Panc1 (cell line): Measurements from ENCODE around the gene AP1AR. TPM values are rescaled to one million over a fixed set of nuclear protein-coding genes. Genes with fewer than 3 reads are reported as not detected.
A peak's percentile ranks its signal among the peaks of the same experiment; 100 is the strongest.

Experiments
- ATAC-seq: fragments of 200-7000 bp; cut with Tn5 transposase; 2 replicates; pipeline ENCODE4 v1.9.1; 2020; ENCODE audit warnings: mild to moderate bottlenecking, moderate library complexity
- BruUV-seq: library from RNA; stranded (reverse); fragments of 400-500 nt; replicated peaks from 2 replicates; lab custom pipeline; 2021; lab: Mats Ljungman, UMichigan
- CTCF ChIA-PET: fragments of 300-600 bp; sonication (Branson Sonifier 250); formaldehyde crosslinking; loops from one replicate; lab custom pipeline; 2022; ENCODE audit warnings: antibody characterized with exemption; lab: Charles Lee
- POLR2A ChIA-PET: fragments of 300-600 bp; sonication (Branson Sonifier 250); formaldehyde crosslinking; loops from one replicate; lab custom pipeline; 2022; ENCODE audit warnings: antibody characterized with exemption; lab: Charles Lee
- DNase-seq: peaks from one replicate; pipeline ENCODE4 v3.0.0-alpha.2; 2010; ENCODE audit warnings: low read depth, low spot score
- H3K27ac ChIP-seq: 2 replicates; pipeline ENCODE4 v1.5.1; 2011; ENCODE audit warnings: mild to moderate bottlenecking, low read length, inconsistent platforms
- H3K27me3 ChIP-seq: fragments of 200-500 bp; sonication (Bioruptor generic); 2 replicates; pipeline ENCODE4 v1.6.0; 2014; ENCODE audit warnings: low read length, inconsistent platforms; ENCODE audit not compliant: control insufficient read depth, insufficient read depth
- H3K36me3 ChIP-seq: fragments of 200-500 bp; sonication (Bioruptor generic); 2 replicates; pipeline ENCODE4 v1.5.1; 2014; ENCODE audit warnings: inconsistent platforms, mild to moderate bottlenecking, low read length, moderate library complexity; ENCODE audit not compliant: control insufficient read depth, insufficient read depth
- H3K4me1 ChIP-seq: 2 replicates; pipeline ENCODE4 v1.5.1; 2011; ENCODE audit warnings: inconsistent platforms, mild to moderate bottlenecking, low read length, moderate library complexity; ENCODE audit not compliant: control insufficient read depth, insufficient read depth
- H3K4me3 ChIP-seq, 2 experiments: 2 replicates each; pipeline ENCODE4 v1.5.1; 2011 to 2012; ENCODE audit warnings: low read depth in 2 of 2, low read length in 2 of 2, mild to moderate bottlenecking in 2 of 2, inconsistent platforms in 1 of 2, moderate library complexity in 1 of 2
- H3K9me3 ChIP-seq: fragments of 200-500 bp; sonication (Bioruptor generic); 2 replicates; pipeline ENCODE4 v1.5.1; 2014; ENCODE audit warnings: low read depth, mild to moderate bottlenecking, inconsistent platforms, low read length, moderate library complexity; ENCODE audit not compliant: control insufficient read depth, insufficient read depth
- POLR2AphosphoS5 ChIP-seq: IDR thresholded peaks from 2 replicates; pipeline ENCODE4 v1.6.1; 2012; ENCODE audit warnings: mild to moderate bottlenecking, low read depth, low read length, moderate library complexity
- SIN3A ChIP-seq: IDR thresholded peaks from 2 replicates; pipeline ENCODE4 v1.6.1; 2012; ENCODE audit warnings: low read depth, mild to moderate bottlenecking, low read length, moderate library complexity, borderline replicate concordance; ENCODE audit not compliant: insufficient read depth
- TCF7L2 ChIP-seq: IDR thresholded peaks from 2 replicates; pipeline ENCODE4 v1.6.1; 2011; ENCODE audit warnings: mild to moderate bottlenecking, low read depth, low read length, inconsistent platforms
- in situ Hi-C: cut with HindIII; loops from 2 replicates; pipeline ENCODE4 v1.10.0; 2016; ENCODE audit warnings: low sequenced_read_pairs, low pct_unique_long_range_greater_than_20kb
- intact Hi-C: fragments of 100-400 bp; cut with micrococcal nuclease; formaldehyde crosslinking; loops from one replicate; pipeline ENCODE4 v1.10.0; 2022; ENCODE audit not compliant: unreplicated experiment
- total RNA-seq: library from RNA; stranded (reverse); gene quantifications from one replicate; pipeline ENCODE4 v1.2.1, GENCODE V29; 2021; ENCODE audit not compliant: unreplicated experiment
- TF ChIP-seq, protein P1 (sequence below), 2 experiments: IDR thresholded peaks; 2 replicates each; pipeline ENCODE4 v1.6.1; 2011 to 2012; ENCODE audit warnings: low read depth in 2 of 2, control low read depth in 1 of 2, low read length in 1 of 2, mild to moderate bottlenecking in 1 of 2, moderate library complexity in 1 of 2; ENCODE audit not compliant: insufficient read depth in 1 of 2
- TF ChIP-seq, protein P2 (sequence below): fragments of 450-650 bp; IDR thresholded peaks from 2 replicates; pipeline ENCODE4 v1.5.1; 2017; ENCODE audit warnings: mild to moderate bottlenecking

The AP1AR gene
- total RNA-seq, 1 experiment from 2014 or later = 18.9 TPM

DNA sequence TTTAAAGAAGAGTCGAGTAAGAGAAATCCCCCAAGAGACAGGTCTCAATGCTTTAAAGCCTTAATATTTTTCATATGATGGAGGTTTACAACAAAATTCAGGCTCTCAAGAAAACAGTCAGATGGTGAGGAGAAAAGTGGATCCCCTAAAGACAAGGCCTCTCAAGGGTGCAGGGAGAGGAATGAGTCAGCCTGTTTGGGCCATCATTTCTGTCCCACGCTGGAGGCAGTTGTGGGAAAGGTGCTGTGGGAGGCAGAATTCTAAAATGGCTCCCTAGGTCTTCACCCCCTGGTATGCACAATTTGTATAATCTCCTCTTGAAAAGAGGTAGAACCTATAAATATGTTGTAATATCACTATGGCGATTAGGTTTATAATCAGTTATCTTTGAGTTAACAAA lies 58.8 kb downstream of the AP1AR start:
- no TSS peak for BruUV-seq
- no peak for DNase-seq
- H3K4me1 ChIP-seq = no peaks in the 10 kb centered on the region
- no peak overlapping the region for H3K4me3 ChIP-seq
- no peaks in the 10 kb centered on the region; the same call in 1 of the 2 replicates for H3K36me3 ChIP-seq
- H3K27ac ChIP-seq = no peak overlapping the region
- no peaks in the 10 kb centered on the region for H3K27me3 ChIP-seq
- ATAC-seq = no peak
- no peaks in the 10 kb centered on the region for H3K9me3 ChIP-seq
- in situ Hi-C loops = no loop called here
- ChIA-PET CTCF (no interaction called here), POLR2A (no interaction called here)
- intact Hi-C loops = no loop called here
- TF ChIP-seq, protein P1, sequence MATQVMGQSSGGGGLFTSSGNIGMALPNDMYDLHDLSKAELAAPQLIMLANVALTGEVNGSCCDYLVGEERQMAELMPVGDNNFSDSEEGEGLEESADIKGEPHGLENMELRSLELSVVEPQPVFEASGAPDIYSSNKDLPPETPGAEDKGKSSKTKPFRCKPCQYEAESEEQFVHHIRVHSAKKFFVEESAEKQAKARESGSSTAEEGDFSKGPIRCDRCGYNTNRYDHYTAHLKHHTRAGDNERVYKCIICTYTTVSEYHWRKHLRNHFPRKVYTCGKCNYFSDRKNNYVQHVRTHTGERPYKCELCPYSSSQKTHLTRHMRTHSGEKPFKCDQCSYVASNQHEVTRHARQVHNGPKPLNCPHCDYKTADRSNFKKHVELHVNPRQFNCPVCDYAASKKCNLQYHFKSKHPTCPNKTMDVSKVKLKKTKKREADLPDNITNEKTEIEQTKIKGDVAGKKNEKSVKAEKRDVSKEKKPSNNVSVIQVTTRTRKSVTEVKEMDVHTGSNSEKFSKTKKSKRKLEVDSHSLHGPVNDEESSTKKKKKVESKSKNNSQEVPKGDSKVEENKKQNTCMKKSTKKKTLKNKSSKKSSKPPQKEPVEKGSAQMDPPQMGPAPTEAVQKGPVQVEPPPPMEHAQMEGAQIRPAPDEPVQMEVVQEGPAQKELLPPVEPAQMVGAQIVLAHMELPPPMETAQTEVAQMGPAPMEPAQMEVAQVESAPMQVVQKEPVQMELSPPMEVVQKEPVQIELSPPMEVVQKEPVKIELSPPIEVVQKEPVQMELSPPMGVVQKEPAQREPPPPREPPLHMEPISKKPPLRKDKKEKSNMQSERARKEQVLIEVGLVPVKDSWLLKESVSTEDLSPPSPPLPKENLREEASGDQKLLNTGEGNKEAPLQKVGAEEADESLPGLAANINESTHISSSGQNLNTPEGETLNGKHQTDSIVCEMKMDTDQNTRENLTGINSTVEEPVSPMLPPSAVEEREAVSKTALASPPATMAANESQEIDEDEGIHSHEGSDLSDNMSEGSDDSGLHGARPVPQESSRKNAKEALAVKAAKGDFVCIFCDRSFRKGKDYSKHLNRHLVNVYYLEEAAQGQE (IDR thresholded peaks at IDR 0.05; ENCODE audit: insufficient read depth in 1 of 2, low read depth in 2 of 2, low read length in 1 of 2) = no peak
- TF ChIP-seq SIN3A (no peak), POLR2AphosphoS5 (no peak), TCF7L2 (no peak)
- TF ChIP-seq, protein P2, sequence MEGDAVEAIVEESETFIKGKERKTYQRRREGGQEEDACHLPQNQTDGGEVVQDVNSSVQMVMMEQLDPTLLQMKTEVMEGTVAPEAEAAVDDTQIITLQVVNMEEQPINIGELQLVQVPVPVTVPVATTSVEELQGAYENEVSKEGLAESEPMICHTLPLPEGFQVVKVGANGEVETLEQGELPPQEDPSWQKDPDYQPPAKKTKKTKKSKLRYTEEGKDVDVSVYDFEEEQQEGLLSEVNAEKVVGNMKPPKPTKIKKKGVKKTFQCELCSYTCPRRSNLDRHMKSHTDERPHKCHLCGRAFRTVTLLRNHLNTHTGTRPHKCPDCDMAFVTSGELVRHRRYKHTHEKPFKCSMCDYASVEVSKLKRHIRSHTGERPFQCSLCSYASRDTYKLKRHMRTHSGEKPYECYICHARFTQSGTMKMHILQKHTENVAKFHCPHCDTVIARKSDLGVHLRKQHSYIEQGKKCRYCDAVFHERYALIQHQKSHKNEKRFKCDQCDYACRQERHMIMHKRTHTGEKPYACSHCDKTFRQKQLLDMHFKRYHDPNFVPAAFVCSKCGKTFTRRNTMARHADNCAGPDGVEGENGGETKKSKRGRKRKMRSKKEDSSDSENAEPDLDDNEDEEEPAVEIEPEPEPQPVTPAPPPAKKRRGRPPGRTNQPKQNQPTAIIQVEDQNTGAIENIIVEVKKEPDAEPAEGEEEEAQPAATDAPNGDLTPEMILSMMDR = no peak

DNA sequence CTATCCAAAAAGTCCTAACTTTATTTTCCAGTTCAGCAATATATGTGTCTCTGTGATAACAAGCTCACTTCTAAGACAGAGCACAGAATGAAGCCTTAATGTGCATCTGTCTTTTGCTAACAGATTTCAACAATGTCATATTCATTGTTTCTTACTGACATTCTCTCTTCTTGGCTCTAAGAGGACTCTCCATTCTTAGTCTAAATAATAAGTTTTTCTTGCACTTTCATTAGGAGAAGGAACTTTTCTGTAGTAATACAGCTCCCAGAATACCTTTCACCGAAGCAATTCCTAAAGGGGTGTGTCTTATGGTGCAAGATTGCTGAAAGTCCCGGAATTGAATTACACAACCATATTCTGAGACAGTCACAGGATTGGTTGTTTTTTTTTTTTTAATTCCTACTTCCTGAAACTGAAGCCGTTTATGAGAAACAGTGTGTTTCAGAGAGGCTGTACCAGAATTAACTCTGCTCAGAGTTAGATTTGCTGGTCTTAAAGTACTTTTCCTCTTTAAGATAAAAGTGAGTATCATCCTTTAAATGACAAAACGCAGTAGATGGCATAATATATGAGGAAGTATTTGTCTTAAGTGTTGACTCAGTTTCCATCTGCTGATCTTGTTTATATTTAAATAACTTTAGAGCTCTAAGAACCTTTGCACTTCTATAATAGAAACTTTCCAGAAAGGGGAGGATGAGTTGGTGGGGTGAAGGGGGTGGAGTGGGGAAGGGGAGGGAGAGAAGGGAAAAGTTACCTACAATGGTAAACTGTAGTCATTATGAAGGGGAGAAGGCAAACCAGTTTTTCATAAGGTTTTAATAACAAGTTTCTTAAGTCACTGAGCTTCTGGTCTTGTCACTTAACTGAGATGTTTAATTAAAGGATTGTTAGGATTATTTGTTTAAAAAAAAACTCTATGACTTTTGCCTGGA lies 65.6 kb downstream of the AP1AR start, which contains the start of gene ALPK1:
TSS of gene ALPK1 (plus strand) at position 421 of the 932 bp plus-strand sequence.
- ChIA-PET POLR2A (no interaction called here), CTCF (no interaction called here)
- Histone ChIP-seq H3K9me3 (no peaks in the 10 kb centered on the region), H3K36me3 (no peaks in the 10 kb centered on the region; the same call in 1 of the 2 replicates), H3K27me3 (peaks cover 2% of the 10 kb centered on the region), H3K4me3 (peak within 1 kb of the TSS; percentile 10 to 14; a peak in 2 of 4 replicates), H3K4me1 (peaks cover 4% of the 10 kb centered on the region; the same call in 1 of the 2 replicates), H3K27ac (no peak within 1 kb of the TSS)
- BruUV-seq = no TSS peak
- ATAC-seq (peak; percentile 58; the same call in 1 of the 2 replicates), DNase-seq (no peak)
- TF ChIP-seq POLR2AphosphoS5 (no peak), SIN3A (no peak)
- intact Hi-C loops (no loop called here), in situ Hi-C loops (no loop called here)
